Cardiac fibroblast (primary cell): ENCODE data around the gene RIMS4.

Source experiments
- DNase-seq, 2 donors: peaks; one replicate each; pipeline versions ENCODE4 v3.0.0 to v3.0.0-alpha.2; 2010; ENCODE audit warnings: low read depth in 2 of 2
- H3K4me3 ChIP-seq, 2 donors: replicated peaks in 1 of 2; 1 replicate in 1 of 2; 2 replicates in 1 of 2; pipeline ENCODE4 v1.5.1; 2011; ENCODE audit warnings: low read depth in 2 of 2, low read length in 2 of 2, mild to moderate bottlenecking in 2 of 2, moderate library complexity in 1 of 2
- TF ChIP-seq, protein P1 (sequence below): IDR thresholded peaks from one replicate; pipeline ENCODE4 v1.5.1; 2011; ENCODE audit warnings: low read depth, mild to moderate bottlenecking, low read length, inconsistent platforms

The RIMS4 gene

DNA sequence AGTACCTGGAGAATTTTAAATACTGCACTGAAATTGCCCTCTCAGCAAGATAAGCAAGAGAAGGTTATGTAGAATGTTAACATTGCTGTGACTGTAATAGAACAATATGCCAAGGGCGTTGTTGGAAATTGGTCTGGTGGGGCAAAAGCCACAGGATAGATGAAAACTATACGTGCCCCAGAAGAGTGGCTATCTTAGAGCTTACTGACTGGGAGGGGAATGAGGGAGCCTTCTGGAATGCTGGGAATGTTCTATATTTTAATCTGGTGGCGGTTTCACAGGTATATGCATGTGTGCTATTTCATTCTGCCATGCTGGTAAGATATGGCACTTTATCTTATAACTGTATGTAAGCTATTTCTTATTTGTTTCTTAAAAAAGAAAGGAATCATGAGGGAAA, 39.9 kb upstream of the RIMS4 start:
- no peak overlapping the region for H3K4me3 ChIP-seq
- TF ChIP-seq, protein P1, sequence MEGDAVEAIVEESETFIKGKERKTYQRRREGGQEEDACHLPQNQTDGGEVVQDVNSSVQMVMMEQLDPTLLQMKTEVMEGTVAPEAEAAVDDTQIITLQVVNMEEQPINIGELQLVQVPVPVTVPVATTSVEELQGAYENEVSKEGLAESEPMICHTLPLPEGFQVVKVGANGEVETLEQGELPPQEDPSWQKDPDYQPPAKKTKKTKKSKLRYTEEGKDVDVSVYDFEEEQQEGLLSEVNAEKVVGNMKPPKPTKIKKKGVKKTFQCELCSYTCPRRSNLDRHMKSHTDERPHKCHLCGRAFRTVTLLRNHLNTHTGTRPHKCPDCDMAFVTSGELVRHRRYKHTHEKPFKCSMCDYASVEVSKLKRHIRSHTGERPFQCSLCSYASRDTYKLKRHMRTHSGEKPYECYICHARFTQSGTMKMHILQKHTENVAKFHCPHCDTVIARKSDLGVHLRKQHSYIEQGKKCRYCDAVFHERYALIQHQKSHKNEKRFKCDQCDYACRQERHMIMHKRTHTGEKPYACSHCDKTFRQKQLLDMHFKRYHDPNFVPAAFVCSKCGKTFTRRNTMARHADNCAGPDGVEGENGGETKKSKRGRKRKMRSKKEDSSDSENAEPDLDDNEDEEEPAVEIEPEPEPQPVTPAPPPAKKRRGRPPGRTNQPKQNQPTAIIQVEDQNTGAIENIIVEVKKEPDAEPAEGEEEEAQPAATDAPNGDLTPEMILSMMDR: no peak
- no peak for DNase-seq

DNA sequence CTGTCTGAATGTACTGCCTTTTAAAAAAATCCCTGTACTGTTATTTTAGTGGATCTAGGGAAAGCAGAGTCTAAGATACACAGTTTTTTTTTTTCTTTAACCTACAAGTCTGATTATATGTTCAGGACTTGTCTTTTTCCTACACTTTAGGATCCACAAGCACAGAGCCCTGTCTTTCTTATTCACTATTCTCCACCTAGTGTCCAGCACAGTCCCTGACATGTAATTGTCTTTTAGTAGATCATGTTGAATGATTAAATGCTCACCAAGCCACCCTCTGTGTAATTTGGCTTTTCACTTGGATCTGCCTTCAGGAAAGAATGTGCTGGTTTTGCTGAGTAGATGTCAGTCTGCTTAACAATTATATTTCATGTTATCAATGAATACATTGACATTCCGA, 39.4 kb upstream of the RIMS4 start:
- H3K4me3 ChIP-seq: no peak overlapping the region
- DNase-seq: no peak
- TF ChIP-seq, protein P1: no peak

DNA sequence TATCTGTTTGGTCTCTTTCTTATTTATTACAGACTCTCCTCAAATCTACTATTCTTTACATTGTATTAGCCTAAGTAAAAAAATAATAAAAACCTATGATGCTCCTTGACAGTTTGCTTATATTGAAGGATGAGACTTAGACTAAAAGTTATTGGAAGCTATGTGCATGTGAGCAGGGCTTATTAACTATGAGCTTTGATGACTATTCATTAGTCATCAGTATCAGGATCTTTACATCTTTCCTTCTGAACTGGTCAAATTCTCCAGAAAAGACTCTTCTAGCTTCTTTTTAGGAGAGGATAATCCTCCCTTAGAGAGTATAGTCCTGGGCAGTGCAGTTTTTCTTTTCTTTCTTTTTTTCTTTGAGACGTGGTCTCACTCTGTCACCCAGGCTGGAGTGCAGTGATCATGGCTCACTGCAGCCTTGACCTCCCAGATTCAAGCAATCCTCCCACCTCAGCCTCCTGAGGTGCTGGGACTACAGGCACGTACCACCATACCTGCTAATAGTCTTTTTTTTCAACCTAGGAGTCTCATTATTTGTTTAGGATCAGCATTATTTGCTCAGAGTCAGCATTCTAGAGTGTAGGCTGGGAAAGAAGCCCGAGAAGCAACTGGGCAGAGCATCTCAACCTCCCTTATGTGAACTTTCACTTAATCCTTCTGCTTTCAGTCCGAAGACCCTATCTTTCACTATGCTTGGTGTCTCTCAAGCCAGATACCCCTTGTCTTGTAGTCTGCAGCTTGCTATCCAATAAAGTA, 38.1 kb upstream of the RIMS4 start:
- TF ChIP-seq, protein P1: no peak
- H3K4me3 ChIP-seq: no peak overlapping the region
- no peak for DNase-seq

DNA sequence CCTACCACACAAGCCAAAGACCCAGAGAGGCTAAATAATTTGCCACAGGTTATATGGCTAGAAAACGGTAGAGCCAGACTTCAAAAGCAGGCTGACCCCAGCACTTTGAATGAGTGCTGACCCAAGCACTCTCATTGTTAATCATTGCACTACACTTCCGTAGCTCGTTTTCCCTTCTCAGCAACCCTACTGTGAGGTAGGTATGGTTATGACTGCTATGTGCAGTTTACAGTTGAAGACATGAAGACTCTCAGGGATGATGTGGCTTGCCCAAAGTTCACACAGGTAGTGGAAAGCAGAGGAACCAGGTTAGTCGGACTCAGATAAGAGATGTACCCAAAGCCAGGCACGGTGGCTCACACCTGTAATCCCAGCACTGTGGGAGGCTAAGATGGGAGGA, 33.5 kb upstream of the RIMS4 start:
- H3K4me3 ChIP-seq: no peak overlapping the region
- DNase-seq: no peak
- TF ChIP-seq, protein P1: no peak

DNA sequence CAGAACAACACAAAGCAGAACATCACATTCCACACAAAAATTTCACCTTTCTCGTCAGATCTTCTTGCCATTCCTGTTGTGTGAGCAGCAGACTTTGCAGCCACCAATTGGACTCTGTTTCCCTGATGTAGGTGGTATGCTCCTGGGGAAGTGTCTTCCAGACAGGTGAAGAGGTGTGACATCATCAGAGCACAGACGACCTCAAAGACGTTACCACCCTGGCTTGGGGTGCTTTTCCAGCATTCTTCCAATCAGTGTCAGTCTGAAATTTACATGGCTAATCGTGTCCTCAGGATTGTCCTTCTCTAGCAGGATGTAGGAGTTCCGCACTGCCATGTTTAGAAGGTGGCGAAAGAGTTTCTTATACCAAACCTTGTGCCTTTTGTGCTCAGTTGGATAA, 31.6 kb upstream of the RIMS4 start:
- TF ChIP-seq, protein P1: no peak
- no peak overlapping the region for H3K4me3 ChIP-seq
- no peak for DNase-seq

DNA sequence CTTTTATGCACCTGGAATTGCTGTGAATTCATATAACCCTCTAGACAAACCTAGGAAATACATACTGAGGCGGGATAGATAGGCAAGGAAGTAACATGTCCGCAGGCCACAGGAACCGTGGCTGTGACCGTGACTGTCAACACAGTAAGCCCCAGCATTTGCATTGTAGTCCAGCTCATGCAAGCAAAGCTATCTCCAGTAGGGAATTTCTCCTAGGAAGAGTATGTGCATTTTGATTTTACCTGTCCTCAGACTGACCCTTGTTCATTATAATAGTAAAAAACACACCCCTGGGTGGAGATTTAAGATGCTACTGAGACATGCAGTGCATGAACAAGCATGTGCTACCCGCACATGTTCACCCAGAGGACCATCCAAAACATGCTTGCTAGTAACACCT, 30.5 kb upstream of the RIMS4 start:
- H3K4me3 ChIP-seq: no peak overlapping the region
- no peak for DNase-seq
- TF ChIP-seq, protein P1: no peak

DNA sequence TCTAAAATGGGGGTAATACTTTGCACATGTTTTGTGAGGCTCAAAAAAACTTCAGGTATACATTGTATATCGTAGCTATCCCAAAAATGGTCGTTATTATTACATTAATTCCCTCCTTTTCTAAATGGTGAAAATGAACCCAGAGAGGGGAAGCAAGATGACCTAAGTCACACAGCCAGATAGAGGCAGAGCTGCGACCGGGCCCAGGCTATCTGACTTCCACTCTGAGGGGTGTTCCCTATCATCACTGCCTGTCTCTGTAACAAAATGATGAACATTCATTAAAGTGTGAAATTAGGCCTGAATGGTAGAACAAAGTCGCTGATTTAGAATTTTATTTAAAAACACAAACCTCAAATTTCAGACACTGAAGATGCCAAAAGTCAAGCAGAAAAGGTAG, 29.1 kb upstream of the RIMS4 start:
- no peak overlapping the region for H3K4me3 ChIP-seq
- TF ChIP-seq, protein P1: no peak
- no peak for DNase-seq
